Esophagus squamous epithelium (tissue), 4 donors: Measurements from ENCODE around the gene SLC7A8.

Experiments used
- POLR2A ChIP-seq, 4 donors: fragments of 450-650 bp; IDR thresholded peaks; one replicate each; pipeline ENCODE4 v1.6.1; 2017; ENCODE audit warnings: antibody characterized with exemption in 4 of 4, mild to moderate bottlenecking in 4 of 4, moderate library complexity in 3 of 4
- TF ChIP-seq, protein P1 (sequence below), 6 experiments: fragments of 450-650 bp in 4 of 6; fragments of 200-600 bp in 2 of 6; sonication (generic) in 2 of 6; IDR thresholded peaks; one replicate each; pipeline ENCODE4 v1.5.1; 2016 to 2019; ENCODE audit warnings: antibody characterized with exemption in 6 of 6, mild to moderate bottlenecking in 4 of 6, moderate library complexity in 4 of 6

DNA sequence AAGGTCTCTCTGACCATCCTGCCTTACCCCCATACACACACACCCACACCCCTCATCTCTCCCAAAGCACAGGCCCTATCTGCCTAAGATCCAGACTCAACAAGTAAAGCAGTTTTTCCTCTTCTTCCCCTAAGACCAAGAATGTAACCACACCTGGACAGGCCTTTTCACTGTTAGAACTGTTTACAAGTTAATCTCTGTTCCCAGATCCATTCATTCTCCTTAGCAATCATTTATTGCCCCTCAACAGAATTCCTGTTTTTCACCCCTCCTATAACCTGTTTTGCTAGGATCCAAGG is 76.8 kb downstream of the SLC7A8 start:
- TF ChIP-seq, protein P1, sequence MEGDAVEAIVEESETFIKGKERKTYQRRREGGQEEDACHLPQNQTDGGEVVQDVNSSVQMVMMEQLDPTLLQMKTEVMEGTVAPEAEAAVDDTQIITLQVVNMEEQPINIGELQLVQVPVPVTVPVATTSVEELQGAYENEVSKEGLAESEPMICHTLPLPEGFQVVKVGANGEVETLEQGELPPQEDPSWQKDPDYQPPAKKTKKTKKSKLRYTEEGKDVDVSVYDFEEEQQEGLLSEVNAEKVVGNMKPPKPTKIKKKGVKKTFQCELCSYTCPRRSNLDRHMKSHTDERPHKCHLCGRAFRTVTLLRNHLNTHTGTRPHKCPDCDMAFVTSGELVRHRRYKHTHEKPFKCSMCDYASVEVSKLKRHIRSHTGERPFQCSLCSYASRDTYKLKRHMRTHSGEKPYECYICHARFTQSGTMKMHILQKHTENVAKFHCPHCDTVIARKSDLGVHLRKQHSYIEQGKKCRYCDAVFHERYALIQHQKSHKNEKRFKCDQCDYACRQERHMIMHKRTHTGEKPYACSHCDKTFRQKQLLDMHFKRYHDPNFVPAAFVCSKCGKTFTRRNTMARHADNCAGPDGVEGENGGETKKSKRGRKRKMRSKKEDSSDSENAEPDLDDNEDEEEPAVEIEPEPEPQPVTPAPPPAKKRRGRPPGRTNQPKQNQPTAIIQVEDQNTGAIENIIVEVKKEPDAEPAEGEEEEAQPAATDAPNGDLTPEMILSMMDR (IDR thresholded peaks at IDR 0.05), result no peak
- no peak for TF ChIP-seq POLR2A (IDR thresholded peaks at IDR 0.05)
